ENCODE measurements around the gene EMILIN1. TPM values are rescaled to one million over a fixed set of nuclear protein-coding genes. Genes with fewer than 3 reads are reported as not detected.
A peak's percentile ranks its signal among the peaks of the same experiment; 100 is the strongest.

The EMILIN1 gene
- total RNA-seq, 1 experiment from 2014 or later, result 31.0 TPM

DNA sequence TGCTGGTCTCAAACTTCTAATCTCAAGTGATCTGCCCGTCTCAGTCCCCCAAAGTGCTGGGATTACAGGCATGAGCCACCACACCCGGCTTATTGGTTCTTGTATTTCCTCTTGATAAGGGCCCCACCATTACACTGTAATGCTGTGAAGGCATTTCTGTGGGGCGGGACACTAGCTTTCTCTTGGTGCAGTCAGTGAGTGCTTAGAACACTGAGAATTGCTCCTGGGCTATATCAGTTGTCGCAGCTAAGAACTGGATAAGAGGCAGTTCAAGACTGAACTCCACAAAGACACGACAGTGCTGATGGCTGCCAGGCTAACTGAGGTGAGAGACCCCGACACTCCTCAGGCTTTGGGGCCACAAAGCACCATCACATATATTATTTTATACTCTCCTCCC, 10.2 kb downstream of the EMILIN1 start:
- Histone ChIP-seq H3K36me3 (ENCODE audit: insufficient read depth, low read length, poor library complexity, severe bottlenecking) (no peaks in the 10 kb centered on the region), H3K4me1 (ENCODE audit: insufficient read depth, low read length, poor library complexity, severe bottlenecking) (peaks cover 6% of the 10 kb centered on the region), H3K9me3 (ENCODE audit: low read depth, low read length, poor library complexity, severe bottlenecking) (no peaks in the 10 kb centered on the region), H3K27me3 (replicated peaks; ENCODE audit: insufficient read depth, low read depth, low read length, poor library complexity) (no peaks in the 10 kb centered on the region), H3K27ac (ENCODE audit: low read depth, low read length, poor library complexity, severe bottlenecking) (no peak overlapping the region), H3K4me3 (ENCODE audit: low read depth, low read length, poor library complexity, severe bottlenecking) (peak overlapping the region; percentile 59)
- TF ChIP-seq, protein P1, sequence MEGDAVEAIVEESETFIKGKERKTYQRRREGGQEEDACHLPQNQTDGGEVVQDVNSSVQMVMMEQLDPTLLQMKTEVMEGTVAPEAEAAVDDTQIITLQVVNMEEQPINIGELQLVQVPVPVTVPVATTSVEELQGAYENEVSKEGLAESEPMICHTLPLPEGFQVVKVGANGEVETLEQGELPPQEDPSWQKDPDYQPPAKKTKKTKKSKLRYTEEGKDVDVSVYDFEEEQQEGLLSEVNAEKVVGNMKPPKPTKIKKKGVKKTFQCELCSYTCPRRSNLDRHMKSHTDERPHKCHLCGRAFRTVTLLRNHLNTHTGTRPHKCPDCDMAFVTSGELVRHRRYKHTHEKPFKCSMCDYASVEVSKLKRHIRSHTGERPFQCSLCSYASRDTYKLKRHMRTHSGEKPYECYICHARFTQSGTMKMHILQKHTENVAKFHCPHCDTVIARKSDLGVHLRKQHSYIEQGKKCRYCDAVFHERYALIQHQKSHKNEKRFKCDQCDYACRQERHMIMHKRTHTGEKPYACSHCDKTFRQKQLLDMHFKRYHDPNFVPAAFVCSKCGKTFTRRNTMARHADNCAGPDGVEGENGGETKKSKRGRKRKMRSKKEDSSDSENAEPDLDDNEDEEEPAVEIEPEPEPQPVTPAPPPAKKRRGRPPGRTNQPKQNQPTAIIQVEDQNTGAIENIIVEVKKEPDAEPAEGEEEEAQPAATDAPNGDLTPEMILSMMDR (conservative IDR thresholded peaks at IDR 0.05; ENCODE audit: low read depth, low read length), result no peak
- no peak for TF ChIP-seq EZH2 (IDR thresholded peaks at IDR 0.05; ENCODE audit: borderline replicate concordance, low read depth, low read length, poor library complexity, severe bottlenecking)
- ChIA-PET POLR2A (ENCODE audit: low non-redundant PET) (no interaction called here), CTCF (interaction anchor here (0.6 to 0.7 kb wide), 2 partner anchors 214 to 593 kb away, joined by 3 to 4 read pairs; no protein-coding TSS in a partner anchor)
- no peak for DNase-seq (ENCODE audit: low spot score)
- intact Hi-C loops (cut with micrococcal nuclease; ENCODE audit: unreplicated experiment), result no loop called here
- BruUV-seq (replicated peaks), result no TSS peak

DNA sequence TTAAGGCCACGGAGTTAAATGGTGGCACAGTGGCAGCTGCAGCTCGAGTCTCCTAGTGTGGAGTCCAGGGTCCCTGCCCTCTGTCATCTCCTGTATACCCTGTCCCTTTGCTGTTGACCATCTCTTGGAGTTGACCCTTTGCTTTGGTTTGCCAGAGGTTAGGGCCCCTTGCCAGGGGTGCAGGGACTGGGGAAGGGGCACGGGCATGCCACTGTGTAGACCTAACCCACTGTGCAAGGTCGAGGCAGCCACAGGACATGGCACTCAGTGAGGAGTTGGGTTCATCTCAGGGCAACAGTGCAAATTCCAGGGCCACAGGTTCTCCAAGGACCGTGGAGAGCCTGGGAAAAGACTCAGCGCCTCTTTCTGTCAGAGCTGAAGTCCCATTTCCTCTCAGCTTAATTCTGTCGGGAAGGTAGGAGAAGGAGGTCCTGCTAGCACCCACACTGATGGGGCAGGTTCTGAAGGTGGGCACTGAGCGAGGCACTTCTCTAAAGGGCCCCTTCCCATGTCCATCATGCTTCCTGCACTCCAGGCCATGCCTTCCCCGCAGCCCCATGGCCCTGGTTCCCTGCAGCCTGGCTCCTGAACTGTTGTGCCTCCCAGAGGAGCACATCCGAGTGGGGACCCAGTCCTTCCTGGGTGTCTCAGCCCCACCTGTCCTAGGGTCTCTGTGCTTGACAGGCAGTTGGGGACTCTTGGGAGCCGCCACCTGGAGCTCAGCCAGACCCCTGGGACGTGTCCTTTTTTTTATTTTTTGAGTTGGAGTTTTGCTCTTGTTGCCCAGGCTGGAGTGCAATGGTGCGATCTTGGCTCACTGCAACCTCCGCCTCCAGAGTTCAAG, 10.9 kb downstream of the EMILIN1 start:
- ChIA-PET POLR2A (ENCODE audit: low non-redundant PET) (no interaction called here), CTCF (interaction anchor here (0.6 to 0.7 kb wide), 2 partner anchors 37 to 214 kb away, joined by 3 to 4 read pairs; no protein-coding TSS in a partner anchor)
- H3K27ac ChIP-seq (ENCODE audit: low read depth, low read length, poor library complexity, severe bottlenecking), result no peak overlapping the region
- TF ChIP-seq, protein P1 (conservative IDR thresholded peaks at IDR 0.05; ENCODE audit: low read depth, low read length), result no peak
- TF ChIP-seq EZH2 (IDR thresholded peaks at IDR 0.05; ENCODE audit: borderline replicate concordance, low read depth, low read length, poor library complexity, severe bottlenecking), result no peak
- no peak overlapping the region for H3K4me3 ChIP-seq (ENCODE audit: low read depth, low read length, poor library complexity, severe bottlenecking)
- BruUV-seq (replicated peaks), result no TSS peak
- no peaks in the 10 kb centered on the region for H3K27me3 ChIP-seq (replicated peaks; ENCODE audit: insufficient read depth, low read depth, low read length, poor library complexity)
- no peaks in the 10 kb centered on the region for H3K9me3 ChIP-seq (ENCODE audit: low read depth, low read length, poor library complexity, severe bottlenecking)
- intact Hi-C loops (cut with micrococcal nuclease; ENCODE audit: unreplicated experiment), result no loop called here
- DNase-seq (ENCODE audit: low spot score), result no peak
- peaks cover 6% of the 10 kb centered on the region for H3K4me1 ChIP-seq (ENCODE audit: insufficient read depth, low read length, poor library complexity, severe bottlenecking)
- no peaks in the 10 kb centered on the region for H3K36me3 ChIP-seq (ENCODE audit: insufficient read depth, low read length, poor library complexity, severe bottlenecking)

DNA sequence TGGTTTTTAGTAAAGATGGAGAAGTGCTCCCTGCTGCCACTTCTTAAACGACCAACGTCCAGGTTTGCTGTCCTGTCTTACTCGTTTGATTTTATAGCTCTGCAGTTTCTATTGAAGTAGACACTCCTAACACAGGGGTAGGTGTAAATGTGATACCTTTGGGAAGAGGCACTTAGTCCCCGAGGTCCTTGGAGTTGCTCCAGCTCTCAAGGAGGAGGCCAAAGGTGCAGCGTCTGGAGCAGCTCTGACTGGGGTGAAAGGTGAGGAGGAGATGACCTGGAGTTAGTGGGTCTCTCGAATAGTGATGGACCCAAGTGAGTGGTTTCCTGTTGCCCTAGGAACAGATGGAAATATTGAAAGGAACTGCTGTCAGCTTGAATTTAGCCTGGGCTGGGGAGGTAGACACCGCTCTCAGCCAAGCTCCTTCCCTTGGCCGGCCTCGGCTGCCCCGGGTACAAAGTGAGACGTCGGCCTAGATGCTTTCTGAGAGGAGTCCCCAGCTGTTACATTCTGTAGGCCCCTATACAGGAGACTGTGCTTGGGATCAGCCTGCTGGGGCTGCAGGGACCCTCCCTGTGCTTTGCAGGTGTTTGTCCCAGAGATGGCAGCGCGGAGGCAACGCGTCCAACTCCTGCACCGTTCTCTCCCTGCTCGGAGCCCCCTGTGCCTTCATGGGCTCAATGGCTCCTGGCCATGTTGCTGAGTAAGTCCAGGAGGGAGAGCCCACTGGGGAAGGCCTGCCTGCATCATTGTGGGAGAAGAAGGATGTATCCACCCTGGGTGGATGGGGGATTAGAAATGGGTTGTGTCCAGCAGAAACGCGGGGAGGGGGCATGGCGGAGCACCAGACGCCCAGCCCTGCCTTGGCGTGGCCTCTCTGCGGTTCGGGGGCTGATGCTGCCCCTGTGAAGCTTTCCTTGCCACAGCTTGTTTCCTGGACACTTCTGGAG, 13.6 kb downstream of the EMILIN1 start:
- DNase-seq (ENCODE audit: low spot score), result no peak
- H3K4me3 ChIP-seq (ENCODE audit: low read depth, low read length, poor library complexity, severe bottlenecking), result no peak overlapping the region
- no peak for TF ChIP-seq EZH2 (IDR thresholded peaks at IDR 0.05; ENCODE audit: borderline replicate concordance, low read depth, low read length, poor library complexity, severe bottlenecking)
- TF ChIP-seq, protein P1 (conservative IDR thresholded peaks at IDR 0.05; ENCODE audit: low read depth, low read length), result no peak
- intact Hi-C loops (cut with micrococcal nuclease; ENCODE audit: unreplicated experiment), result no loop called here
- no TSS peak for BruUV-seq (replicated peaks)
- no peak overlapping the region for H3K27ac ChIP-seq (ENCODE audit: low read depth, low read length, poor library complexity, severe bottlenecking)
- ChIA-PET POLR2A (ENCODE audit: low non-redundant PET) (no interaction called here), CTCF (interaction anchor here (1.2 kb wide), 1 partner anchor 99 kb away, joined by 3 read pairs; no protein-coding TSS in a partner anchor)
- no peaks in the 10 kb centered on the region for H3K9me3 ChIP-seq (ENCODE audit: low read depth, low read length, poor library complexity, severe bottlenecking)
- H3K27me3 ChIP-seq (replicated peaks; ENCODE audit: insufficient read depth, low read depth, low read length, poor library complexity), result no peaks in the 10 kb centered on the region
- H3K4me1 ChIP-seq (ENCODE audit: insufficient read depth, low read length, poor library complexity, severe bottlenecking), result peaks cover 6% of the 10 kb centered on the region
- H3K36me3 ChIP-seq (ENCODE audit: insufficient read depth, low read length, poor library complexity, severe bottlenecking), result no peaks in the 10 kb centered on the region
